NCI-H1436 (cell line): Measurements from ENCODE around the gene SEC24A.
"Not testable (repeated sequence)": the region's sequence is repeated elsewhere in the genome, so short reads cannot be mapped to it uniquely, and the experiment has no call there.

Experiments
- DNase-seq: peaks from one replicate; lab custom pipeline; 2025; lab: John Stamatoyannopoulos, UW

SEC24A gene

DNA sequence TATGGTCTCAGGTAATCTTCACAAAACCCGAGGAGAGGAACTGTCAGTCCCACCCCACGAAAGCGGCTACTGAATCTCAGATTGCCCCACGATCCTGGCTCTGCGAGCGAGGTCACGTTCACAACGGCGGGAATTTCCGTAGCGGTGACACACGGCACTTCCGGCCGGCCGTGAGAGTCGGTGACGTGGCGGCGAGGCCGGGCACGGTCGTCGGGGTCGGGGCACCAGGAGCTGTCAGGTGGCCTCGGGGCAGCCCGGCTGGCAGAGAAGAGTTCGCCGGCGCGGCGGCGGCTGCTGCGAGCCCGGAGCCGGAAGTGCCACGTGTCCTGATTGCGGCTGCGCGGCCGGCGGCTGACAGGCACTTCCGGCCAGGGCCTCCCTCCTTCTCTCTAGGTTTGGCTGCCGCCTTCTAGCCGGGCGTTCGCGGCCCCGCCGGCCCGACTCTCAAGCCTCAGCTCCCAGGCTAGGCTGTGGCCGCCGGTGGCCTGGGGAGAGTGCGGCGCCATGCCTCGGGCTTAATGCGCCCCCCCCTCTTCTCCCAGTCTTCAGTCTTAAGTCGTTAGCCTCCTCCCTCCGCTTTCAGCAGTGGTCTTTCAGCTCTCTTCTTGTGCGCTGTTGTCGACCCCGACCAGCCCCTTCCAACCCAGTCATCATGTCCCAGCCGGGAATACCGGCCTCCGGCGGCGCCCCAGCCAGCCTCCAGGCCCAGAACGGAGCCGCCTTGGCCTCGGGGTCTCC lies at the start of gene SEC24A:
Gene SEC24A, plus strand, starts transcription at position 361 of the 738 bp plus-strand sequence. Its CDS starts 292 bp downstream, at position 653.
- DNase-seq = peak; percentile 59

DNA sequence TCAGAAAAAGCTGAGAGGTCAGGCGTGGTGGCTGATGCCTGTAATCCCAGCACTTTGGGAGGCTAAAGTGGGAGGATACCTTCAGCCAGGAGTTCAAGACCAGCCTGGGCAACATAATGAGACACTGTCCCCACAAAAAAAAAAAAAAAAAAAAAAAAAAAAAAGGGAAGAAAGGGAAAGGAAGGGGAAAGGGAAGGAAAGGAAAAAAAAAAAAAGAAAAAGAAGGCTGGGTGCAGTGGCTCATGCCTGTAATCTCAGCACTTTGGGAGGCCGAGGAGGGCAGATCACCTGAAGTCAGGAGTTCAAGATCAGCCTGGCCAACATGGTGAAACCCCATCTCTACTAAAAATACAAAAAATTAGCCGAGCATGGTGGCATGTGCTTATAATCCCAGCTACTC lies 48.8 kb upstream of the SEC24A start:
- not testable (repeated sequence) for DNase-seq

DNA sequence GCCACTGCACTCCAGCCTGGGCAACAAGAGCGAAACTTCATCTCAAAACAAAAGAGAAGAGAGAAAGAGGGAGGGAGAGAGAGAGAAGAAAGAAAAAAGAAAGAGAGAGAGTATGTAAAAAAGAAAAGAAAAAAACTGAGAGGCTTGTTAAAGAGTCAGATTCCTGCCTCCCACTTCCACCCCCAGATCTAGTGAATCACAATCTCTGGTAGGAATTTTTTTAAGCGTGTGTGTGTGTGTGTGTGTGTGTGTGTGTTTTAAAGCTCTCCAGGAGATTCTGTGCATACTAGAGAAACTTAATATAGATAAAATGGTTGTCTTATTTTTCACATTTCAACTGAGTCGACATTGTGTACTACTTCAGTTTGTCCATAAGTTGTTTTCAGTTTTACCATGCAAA lies 48.0 kb upstream of the SEC24A start:
- DNase-seq = no peak

DNA sequence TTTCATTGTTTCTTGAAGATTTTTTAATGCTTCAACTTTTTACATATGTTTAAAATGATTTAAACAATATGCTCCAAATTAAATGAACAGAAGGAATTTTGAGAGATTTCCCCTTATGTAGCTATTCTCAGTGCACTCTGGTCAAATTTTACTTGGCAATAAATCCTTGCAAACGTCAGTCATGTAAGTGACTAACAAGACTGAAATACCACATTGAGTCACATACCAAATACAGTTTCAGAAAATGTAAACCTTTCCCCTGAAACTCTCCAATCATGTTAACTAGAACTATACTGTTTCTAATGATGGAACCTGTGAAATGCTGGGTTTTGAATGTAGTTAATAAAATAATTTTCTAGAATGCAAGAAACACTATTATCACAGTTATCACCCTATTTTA lies 45.5 kb upstream of the SEC24A start:
- DNase-seq = no peak

DNA sequence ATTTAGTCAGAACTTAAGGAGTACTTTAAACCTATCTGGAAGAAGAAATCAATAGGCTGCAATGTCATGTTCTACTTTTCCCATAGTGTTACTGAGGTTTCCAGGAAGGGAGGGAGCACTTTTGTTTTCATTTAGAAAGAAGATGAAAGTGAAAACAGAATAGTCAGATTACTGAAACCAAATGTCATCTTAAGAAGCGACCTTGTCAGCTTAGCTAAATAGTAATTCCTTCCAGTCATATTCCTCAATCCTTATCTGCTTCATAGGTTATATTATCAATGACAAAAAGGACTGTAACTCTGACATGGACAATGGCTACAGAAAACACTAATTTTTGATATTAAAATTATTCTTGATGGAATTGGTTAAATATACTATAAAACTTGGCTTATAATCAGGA lies 43.7 kb upstream of the SEC24A start:
- DNase-seq = no peak

DNA sequence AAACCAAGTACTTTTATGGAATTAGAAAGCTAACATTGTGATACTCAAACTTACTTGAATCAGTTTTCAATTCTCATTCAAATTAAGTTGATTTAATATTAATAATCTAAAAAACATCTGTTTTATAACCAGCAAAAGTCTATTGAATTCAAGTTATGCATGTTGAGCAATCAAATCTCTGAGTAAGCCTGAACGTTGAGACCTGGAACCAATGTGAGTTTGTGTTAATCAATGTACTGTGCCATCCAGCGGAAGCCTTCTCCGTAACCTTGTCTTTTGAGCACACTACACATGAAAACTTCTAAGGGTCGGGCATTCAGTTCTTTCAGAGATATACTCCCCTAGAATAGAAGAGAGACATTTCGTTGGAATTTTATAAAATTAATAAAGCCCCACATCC lies 41.9 kb upstream of the SEC24A start:
- no peak for DNase-seq

DNA sequence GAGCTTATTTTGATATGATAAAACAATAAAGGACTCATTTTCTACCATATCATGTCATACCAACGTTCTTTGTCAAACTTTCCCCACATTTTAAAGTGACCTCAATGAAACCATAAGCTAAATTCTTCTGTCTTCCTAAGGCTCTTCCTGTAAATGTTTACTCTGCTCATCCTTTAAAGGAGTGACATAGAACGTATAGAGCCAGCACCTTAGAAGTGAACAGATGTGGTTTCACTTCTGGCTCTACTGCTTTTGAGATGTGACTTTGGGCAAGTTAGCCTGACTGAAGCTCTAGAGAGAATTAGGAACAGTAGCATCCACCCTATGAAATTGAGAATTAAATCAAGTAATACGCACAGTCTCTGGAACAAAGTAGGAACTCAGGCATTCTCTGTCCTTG lies 40.0 kb upstream of the SEC24A start:
- no peak for DNase-seq

DNA sequence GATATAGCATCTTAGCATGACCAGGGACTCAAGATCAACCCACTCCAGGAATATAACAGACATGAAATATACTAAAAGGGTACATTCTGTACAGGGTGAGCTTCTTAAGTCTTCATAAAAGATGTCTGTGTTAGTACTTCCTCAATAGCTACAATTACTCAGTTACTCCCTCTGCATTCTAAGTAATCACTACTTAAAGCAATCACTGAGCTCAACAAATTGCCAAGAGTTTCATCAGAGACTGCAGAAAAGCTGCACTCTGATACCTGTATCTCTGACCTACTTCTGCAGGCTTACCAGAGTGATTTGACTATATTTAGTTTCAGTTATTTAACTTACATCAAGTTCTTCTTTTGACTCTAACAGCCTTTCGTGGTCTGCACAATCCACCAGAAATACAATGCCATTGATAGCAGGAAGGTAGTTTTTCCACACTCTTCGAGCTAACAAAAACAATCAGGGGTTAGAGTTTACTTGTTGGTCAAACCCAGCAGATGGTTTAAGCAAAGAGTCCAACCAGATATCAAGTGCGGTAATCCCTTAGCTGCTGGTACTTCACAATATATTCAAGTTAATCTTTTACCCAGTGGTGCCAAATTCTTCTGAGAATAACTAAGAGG lies 39.2 kb upstream of the SEC24A start:
- no peak for DNase-seq

DNA sequence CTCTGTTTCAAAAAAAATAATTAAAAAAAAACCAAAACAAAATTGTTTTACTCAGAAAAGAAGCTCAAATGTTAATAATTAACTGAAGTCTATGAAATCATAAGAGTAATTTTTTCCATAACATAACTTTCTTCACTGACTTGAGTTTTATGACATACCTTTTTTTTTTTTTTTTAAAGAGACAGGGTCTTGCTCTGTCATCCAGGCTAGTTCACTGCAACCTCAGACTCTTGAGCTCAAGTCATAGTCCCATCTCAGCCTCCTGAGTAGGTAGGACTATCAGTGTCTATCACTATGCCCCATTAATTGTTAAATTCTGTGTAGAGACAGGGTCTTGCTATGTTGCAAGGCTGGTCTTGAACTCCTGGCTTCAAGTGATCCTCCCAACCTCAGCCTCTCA lies 37.9 kb upstream of the SEC24A start:
- DNase-seq = no peak

DNA sequence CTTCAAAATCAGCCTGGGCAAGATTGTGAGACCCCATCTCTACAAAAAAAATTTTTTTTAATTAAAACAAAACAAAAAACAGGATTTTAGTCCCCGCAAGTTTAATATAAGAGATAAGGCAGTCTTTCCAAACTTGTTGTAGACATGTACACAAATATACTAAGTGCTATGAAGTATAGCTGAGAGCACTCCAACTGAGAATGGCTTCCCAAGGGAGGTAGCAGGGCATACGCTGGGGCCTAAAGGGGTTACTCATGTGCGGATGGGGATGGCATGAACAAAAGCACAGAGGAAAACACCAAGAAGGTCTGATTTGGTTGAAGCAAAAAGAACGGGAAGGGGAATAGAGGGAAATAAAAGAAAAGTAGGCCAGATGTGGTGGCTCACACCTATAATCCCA lies 37.1 kb upstream of the SEC24A start:
- peak; percentile 6 for DNase-seq

DNA sequence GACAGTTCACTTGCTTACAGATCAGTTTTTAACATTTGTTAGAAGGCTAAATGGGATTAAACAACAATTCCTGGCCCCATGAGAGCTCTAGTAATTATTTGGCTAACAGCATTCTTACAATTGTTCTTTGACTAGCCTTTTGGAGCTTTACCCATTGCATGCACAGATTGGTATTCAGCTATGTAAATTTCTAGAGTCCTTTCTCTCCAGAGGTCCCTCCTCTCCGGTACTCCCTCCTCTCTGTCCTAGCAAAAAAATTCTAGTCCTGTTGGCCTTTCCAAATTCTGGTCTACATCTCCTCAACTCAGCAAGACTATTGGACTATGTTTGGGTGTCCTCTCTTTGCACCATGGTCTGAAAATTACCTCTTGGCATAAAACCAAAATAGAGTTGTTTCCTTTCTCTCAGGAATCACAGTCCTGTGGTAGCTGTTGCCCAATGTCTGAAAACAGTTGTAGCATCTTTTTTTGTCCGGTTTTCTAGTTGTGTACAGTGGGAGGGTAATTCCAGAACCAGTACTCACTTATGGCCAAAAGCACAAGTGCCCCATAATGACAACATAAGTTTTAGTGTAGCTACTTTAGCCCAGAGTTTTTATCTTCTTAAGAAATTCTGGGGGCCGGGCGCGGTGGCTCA lies 34.0 kb upstream of the SEC24A start:
- no peak for DNase-seq

DNA sequence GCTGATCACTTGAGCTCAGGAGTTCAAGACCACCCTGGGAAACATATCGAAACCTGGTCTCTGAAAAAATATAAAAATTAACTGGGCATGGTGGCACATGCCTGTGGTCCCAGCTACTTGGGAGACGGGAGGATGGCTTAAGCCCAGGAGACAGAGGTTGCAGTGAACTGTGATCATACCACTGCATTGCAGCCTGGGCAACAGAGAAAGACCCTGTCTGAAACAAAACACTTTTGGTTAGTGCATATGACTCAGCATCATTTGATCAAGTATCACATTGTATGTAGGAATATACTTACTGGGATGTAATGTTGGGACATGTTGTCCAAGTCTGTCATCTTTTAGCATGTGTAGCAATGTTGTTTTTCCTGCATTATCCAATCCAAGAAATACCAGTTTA lies 28.0 kb upstream of the SEC24A start:
- no peak for DNase-seq

DNA sequence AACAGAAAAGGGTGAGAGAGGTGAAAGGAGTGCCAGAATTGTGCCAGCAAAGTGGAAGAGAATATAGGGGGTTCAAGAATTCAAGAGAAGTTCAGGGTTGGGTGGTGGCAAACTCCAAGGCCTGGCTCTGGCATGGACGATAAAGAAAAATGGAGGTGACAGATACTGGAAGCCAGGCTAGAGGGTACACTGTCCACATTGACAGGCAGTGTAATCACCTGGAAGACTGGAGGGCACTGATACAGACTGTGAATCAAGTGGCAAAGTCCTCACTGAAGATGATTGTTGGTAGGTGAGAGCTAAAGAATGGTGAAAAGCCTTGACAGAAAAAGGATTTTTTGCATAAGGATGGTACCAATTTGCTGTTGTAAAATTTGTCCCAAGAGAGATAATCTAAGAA lies 23.0 kb upstream of the SEC24A start:
- DNase-seq = no peak

DNA sequence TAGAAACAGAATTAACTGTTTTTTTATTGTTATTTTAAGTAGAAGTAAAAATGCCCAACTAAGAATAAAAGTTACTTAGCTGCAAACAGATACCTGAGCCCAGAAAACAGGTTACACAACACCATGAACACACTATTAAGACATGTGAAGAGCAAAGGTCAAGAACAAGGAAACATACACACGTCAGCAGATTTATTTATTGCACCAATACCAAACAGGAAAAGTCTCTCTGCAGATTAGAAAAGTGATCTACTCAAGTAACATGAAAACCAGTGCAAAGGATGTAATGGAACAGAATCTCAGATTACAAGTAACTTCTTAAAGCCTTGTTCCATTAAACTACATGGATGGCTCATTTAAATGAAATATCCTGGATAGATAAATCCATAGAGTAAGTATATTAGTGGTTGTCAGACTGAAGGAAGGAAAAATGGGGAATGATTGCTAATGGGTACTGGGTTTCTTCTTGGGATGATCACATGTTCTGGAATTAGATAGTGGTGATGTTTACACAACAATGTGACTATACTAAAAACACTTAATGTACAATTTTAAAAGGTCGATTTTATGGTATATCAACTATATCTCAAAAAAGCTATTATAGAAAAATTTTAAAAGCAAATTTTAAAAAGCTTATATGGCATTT lies 22.1 kb upstream of the SEC24A start:
- DNase-seq = no peak

DNA sequence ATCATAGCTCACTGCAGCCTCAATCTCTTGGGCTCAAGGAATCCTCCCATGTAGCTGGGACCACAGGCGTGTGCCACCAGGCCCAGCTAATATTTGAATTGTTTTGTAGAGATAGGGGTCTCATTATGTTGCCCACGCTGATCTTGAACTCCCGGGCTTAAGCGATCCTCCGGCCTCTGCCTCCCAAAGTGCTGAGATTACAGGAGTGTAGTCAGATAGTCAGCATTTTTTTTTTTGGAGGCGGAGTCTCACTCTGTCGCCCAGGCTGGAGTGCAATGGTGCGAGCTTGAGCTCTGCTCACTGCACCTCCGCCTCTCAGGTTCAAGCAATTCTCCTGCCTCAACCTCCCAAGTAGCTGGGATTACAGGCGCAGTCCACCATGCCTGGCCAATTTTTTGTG lies 14.4 kb upstream of the SEC24A start:
- DNase-seq = no peak

DNA sequence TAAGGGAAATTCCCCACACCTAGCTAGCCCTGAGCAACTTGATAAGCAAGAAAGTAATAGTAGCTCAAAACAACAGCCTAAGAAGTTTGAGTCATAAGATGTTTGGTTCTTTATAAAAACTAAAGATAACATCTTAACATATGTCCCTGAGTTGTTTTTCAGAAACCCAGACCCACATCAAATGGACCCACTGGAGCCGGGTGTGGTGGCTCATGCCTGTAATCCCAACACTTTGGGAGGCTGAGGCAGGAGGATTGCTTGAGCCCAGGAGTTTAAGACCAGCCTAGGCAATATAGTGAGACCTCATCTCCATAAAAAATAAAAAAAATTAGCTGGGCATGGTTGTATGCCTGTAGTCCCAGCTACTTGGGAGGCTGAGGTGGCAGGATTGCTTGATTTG lies 13.2 kb upstream of the SEC24A start:
- not testable (repeated sequence) for DNase-seq

DNA sequence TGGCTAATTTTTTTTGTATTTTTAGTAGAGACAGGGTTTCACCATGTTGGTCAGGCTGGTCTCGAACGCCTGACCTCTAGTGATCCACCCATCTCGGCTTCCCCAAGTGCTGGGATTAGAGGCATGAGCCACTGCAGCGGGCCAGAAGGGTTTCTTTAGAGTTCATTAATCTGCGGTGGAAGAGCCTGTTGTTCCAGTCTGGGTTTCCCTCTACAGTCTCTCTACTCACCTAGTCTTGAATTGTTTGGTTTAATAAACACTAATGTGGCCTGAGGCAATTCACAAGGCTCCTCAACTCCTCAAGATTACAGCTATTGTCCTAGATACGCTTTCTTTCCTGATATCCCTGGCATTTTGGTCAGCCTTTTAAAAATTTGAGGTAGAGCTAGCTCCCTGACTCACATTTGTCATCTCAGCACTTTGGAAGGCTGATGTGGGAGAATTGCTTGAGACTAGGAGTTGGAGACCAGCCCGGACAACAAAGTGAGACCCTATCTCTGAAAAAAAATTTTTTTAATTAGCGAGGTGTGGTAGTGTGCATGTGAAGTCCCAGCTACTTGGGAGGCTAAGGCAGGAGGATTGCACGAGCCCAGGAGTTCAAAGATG lies 11.4 kb upstream of the SEC24A start:
- no peak for DNase-seq

DNA sequence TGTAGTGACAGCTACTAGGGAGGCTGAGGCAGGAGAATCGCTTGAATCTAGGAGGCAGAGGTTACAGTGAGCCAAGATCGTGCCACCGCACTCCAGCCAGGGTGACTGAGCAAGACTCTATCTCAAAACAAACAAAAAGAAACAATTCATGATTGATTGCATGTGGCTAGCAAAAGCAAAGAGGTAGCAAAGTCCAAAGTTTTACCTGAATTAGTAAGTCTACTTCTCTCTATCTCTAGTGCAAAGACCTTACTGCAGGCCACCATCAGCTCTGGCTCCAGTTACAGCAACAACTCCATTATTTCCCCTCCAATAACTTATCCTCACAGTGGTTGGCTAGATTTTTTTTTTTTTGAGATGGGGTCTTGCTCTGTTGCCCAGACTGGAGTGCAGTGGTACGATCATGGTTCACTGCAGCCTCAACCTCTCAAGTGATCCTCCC lies 9.8 kb upstream of the SEC24A start:
- no peak for DNase-seq

DNA sequence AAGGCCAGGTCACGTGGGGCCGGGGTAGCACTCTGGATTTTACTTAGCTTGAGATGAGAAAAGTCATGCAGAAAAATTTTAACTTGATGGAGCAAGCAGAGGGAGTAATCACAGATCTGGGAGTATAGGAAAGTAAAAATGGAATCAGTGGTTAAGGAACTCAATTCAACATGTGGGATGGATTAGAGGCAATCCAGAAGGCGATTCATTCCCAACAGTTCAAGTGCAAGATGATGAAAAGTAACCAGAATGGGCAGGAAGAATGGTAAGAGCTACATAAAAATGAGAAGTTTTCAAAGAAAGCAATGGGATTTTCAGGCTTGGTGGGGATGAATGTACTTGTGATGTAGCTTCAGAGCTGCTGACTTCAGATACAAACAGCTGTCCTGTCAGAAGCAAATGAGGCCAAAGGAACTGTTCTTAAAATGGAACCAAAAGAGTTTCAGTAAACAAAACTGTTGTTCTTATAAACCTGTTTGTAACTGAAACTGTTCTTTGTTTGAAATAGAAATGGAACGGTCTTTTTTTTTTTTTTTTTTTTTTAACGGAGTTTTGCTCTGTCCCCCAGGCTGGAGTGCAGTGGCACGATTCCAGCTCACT lies 5.6 kb upstream of the SEC24A start:
- DNase-seq = no peak

DNA sequence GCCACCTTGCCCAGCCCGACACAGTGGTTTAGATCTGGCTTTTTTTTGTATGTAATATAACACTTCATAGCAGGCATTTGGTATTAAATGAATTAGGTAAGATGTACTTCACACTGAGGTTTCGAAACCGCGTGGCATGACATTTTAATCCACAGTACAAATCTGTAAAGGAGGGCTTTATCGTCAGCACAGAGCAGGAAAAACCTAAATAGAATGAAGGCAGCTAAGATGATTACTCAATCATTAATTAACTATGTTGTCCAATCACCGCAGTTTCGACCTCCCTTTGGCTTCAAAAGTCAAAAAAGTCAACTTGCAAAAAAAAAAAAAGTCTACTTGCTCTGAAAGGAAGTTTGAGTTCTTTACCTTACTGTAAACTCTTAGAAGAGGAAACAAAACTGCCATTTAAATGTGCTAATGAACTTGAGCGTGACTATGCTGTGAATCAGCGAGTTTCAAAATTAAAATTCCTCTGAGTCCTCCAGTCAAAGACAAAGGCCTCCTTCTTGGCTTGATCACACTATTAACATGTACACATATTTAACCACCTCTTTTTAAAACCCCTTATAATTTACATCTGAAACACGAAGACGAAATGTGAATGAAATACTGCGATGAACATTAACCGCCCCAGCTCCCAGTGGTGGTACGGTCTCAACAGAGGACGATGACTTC lies 698 bp upstream of the SEC24A start:
- no peak for DNase-seq

DNA sequence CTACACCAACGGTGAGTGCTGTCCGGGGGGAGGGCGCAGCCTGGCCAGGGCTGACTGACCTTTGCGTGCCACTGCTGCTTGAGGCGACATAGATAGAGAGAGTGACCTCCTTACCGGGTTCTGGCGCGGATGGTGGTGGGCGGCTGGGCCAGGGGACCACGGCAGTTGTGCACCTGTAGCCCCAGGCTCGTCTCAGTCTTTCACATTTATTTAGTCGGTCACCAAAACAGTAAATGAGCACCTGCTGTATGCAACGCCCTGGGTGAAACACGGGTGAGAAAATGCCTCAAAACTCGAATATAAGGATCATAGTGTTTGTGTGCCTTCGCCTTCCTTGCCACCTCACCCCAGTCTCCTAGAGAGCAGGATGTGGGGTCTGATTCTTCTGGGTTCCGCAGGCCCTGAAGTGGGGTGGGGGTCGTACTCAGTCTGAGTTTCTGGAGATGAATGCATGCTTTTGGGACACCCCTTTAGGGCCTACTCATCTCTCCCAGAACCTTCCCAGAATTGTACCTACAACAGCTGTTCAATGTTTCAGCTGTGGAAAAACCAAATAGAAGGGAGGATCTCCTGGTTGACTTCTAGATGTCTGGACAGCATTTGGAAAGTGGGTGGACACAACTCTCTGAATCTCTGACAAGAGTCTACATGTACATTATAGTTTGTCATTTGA lies 714 bp downstream of the SEC24A start:
- no peak for DNase-seq
